HG03460 (cell line): ENCODE data around the gene KCNJ10.
"Not testable (repeated sequence)": the region's sequence is repeated elsewhere in the genome, so short reads cannot be mapped to it uniquely, and the experiment has no call there.

Experiments used
- ATAC-seq: cut with Tn5 transposase; IDR thresholded peaks from one replicate; pipeline ENCODE4 v1.9.1; 2021; ENCODE audit not compliant: unreplicated experiment

The KCNJ10 gene

DNA sequence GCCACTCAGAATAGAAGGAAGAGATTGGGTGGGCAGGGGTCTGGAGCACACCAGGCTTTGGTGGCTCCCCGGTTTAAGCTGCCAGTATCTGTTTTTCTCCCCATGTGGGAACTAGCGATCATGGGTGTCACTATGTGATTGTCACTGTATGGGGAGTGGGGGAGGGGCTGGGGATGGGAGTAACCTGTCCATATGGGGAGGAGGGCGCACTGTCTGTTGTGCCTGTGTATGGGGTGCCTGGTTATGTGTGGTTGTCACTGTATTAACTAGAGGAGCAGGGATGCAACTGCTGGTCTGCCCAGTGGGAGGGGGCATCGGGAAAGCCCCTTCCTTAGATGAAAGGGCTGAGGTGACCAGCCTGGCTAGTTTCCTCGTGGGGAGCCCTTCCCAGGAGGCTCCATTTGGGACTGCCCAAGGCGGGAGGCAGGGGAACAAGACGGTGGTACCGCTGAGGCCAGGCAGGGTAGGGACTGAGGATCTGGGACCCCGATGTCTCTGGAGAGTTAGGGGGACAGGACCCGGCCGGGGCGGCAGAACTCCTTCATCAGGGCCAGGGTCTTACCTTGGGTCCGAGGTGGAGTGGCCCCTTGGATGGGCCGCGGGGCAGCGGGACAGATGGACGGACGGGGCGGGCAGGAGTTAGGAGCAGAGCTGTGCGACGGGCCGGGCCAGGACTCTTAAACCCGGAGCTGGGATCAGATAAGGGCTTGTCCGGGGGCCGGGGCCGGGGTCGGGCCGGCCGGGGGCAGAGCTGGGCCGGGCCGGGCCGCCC, at the start of gene KCNJ10:
Gene KCNJ10 (minus strand): TSS at position 701 of the 772 bp plus-strand sequence. CDS start 27,628 bp downstream, outside the sequence.
- ATAC-seq: no peak

DNA sequence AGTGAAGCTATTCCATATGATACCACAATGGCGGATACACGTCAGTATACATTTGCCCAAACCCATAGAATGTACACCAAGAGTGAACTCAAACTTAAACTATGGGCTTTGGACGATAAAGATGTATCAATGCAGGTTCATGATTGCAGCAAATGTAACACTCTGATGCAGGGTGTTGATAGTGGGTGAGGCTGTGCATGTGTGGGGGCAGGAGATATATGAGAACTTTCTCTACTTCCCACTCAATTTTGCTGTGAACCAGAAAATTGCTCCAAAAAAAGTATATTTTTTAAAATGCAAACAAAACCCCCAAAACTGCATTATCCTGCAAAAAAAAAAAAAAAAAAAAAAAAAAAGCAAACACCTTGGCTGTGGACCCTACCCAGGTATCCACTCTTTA, 49.0 kb upstream of the KCNJ10 start:
- no peak for ATAC-seq

- ATAC-seq: no peak
These were observed 47.8 kb upstream of the KCNJ10 start for GRCh38 chr1:160117709-160118183.

DNA sequence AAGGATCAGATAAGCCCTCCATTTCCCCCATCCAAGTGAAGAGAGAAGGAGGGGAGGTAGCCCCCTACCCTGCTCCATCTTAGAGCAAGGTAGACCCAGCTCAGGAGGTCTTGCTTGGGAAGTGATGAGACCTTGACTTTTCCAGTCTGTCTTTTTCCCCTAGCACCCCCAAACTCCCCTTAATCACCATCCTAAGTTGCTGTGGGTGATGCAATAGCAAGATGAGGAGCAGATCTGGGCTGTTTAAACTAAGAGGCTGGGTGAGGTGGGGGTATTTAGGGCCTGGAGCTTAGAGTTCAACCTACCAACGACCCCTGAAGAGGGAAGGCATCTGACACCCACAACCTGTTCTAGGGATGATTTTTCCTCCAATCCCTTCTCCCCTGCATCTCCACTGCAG, 47.3 kb upstream of the KCNJ10 start:
- ATAC-seq: no peak

- ATAC-seq: no peak
These were observed 46.6 kb upstream of the KCNJ10 start for GRCh38 chr1:160116283-160117147.

DNA sequence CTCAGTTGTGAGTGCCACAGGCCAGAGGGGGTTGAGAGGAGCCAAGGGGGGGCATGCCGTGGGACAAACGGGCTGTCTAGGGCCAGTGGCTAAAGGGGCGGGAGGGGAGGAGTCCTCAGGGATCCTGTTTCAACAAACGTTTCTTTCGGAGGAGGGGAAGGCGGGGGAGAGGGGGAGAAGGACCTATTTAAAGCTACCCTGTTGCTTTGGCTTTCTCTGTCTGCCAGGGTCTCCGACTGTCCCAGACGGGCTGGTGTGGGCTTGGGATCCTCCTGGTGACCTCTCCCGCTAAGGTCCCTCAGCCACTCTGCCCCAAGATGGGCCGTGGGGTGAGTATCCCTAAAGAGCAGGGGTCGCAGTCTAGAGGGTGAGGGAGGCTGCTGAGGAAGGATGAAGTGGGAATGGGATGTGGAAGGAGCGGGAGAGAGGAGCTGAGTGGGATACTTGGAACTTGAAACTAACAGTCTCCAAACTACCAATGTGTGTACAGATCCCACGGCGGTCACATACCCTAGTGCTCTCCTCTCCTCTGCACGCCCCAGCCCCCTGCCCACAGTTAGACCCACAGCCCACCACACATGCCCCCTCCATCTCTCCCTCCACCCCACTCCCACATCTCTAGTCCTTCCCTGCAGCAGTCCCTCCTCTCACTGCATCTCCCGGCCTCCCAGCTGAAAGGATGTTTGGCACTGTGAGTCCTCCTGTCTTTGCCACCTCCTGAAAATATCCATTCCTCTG, 45.8 kb upstream of the KCNJ10 start, which contains the start of gene ATP1A2:
Gene ATP1A2 (plus strand): TSS at position 215 of the 738 bp plus-strand sequence. CDS start 103 bp downstream, at position 318.
- no peak for ATAC-seq

DNA sequence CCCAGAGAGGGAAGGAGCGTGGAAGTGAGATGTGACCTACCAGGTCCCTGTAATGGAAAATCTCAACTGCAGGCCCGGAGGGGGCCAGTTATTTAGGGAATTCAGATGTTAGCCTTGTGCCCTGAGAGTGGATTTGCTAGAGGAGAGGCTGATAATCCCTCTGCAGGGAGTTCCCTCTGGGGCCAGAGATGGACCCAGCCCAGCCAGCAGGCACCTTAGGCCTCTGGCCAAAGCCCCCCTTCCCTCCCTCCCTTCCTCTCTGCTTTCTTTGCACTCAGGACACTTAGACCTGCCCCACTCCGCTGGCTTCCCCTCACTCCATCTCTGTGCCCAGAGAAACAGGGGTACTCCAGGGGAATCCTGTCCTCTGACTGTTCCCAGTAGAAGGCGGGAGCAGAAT, 44.1 kb upstream of the KCNJ10 start:
- ATAC-seq: no peak

DNA sequence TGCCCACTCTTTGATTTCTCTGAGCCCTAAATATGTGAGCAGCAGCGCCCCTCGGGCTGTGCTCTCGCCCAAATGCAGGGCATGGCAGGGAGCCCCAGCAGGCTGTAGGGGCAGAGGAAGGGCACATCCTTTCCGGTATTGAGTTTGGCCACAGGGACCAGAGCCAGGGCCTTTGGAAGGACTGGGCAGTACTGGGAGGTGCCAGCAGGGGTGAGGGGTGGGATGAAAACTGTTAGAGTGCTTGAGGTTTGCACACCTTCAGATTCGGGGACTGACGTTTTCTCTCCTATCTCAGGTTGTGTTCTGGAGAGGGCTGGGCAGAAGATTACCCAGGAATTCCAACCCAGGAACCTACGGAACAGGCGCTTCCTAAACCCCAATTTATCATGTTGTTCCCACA, 43.4 kb upstream of the KCNJ10 start:
- ATAC-seq: no peak

- no peak for ATAC-seq
These were observed 42.4 kb upstream of the KCNJ10 start for GRCh38 chr1:160112357-160112756.

DNA sequence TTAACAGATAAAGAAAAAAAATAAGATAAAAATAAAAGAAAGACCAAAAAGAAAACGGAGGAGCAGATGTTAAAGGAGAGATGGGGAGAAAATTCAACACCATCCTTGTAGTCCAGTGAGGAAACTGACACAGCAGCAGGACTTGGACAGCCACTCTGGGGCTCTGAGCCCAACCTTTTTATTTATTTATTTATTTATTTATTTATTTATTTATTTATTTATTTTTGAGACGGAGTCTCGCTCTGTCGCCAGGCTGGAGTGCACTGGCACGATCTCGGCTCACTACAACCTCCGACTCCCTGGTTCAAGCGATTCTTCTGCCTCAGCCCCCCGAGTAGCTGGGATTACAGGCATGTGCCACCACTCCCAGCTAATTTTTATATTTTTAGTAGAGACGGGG, 41.5 kb upstream of the KCNJ10 start:
- ATAC-seq: not testable (repeated sequence)

DNA sequence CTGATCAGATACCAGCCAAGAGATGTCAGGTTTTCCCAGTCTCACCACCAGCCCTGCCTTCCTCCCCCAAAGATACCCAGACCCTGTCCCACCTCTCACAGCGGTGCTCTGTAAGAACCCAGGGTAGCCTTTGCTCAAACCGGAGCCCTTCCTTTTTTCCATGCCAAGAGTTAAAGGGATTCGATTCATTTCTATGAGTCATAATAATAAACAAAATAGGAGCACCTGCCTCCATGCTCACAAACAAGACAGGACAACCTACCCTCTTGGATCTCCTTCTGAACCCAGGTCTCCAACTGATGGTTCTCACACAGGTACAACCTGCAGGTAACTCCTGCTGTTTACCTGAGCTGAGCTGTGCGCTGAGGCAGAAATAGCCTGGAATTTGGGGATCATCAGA, 39.7 kb upstream of the KCNJ10 start:
- no peak for ATAC-seq

DNA sequence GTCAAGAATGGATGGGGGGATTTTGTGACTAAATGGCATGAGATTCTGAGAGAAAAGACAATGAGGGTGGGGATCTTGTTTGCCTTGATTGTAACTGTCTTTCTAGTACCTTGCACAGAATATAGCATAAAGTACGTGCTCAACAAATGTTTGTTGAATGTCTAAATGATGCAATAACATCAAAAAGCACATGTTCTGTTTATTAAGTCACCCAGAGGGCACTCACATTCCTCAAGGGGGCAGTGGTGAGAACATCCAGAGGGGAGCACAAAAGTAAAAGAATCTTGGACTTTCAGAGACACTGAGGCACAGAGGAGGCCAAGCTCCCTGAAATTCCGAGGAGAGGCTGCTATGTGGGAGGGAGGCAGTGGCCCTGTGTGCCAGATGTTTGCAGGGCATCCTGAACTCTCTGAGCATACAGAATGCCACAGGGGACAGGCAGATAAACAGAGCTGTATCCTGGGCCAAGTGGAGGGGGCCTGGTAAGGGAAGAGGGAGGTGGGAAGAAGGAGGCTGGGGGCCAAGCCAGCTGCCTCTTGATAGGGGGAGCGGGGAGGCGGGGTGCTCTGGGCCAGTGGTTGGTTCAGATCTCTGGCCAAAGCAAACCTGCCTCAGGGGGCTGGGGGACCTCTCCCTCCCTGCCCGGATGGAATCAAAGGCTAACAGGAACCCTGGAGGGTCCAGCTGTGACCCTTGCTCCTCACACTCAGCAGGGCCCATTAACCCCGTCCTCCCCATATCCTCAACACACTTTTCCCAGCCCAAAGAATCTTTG, 39.1 kb upstream of the KCNJ10 start:
- ATAC-seq: no peak

DNA sequence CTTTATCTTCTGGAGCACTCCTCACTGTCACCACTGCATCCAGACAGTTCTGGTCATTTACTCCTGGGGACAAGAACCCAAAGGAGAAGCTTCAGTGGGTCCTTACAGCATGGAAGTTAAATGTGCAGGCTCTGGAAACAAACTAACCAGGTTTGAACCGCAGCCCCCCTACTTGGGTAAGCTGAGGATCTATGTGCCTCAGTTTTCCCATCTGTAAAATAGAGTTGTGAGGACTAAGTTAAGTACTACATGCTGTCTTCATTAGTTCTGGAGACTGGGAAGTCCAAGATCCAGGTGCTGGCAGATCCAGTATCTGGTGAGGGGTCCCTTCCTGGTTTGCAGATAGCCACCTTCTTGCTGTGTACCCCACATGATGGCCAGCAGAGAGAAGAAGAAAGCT, 37.6 kb upstream of the KCNJ10 start:
- ATAC-seq: no peak

DNA sequence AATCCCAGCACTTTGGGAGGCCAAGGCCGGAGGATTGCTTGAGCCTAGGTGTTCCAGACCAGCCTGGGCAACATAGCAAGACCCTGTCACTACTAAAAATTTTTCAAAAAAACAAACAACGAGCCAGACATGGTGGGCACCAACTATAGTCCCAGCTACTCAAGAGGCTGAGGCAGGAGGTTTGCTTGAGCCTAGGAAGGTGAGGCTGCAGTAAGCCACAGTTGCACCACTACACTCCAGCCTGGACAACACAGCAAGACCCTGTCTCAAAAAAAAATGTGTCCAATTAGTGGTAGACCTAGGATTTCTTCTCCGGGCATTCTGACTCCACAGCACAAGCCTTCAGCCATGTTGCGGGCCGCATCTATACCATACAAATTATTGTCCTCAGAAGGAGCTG, 35.2 kb upstream of the KCNJ10 start:
- ATAC-seq: no peak

- ATAC-seq: no peak
These were observed 34.5 kb upstream of the KCNJ10 start for GRCh38 chr1:160104486-160104885.

GRCh38 chr1:160103658-160104408, 33.9 kb upstream of the KCNJ10 start:
- ATAC-seq: no peak

DNA sequence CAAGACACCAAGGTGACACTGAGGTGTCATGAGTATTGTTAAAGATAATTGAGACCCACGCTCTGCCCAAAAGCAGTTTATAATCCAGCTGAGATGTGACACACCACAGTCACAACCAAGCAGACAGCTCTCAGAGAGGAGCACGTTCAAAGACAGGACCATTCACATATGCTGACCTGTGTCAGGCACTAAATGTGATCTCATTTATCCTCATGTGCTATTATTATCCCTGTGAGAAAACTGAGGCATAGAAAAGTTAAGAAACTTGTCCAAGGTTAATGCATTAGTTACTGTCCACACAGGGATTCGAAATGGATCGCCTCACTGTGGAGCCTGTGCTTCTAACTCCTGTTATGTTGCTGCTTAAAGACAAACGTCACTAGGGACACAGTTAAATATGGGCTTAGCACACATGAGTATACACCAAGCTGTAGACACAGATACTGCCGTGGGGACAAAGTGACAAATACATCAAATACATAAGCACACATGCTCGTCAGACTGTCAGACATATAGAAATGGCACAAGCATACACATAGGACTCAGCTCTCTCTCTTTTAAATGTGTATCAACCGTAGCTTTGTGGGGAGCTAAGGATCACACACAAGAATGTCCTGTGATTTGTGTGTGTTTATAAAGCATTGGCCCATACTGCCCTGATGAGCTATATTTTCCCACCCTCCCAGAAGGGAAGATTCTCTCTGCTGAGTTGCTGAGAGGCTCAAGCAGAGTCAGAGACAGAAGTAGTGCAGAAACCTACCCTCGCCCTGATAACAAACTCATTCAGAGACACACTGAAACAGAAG, 32.0 kb upstream of the KCNJ10 start:
- no peak for ATAC-seq

DNA sequence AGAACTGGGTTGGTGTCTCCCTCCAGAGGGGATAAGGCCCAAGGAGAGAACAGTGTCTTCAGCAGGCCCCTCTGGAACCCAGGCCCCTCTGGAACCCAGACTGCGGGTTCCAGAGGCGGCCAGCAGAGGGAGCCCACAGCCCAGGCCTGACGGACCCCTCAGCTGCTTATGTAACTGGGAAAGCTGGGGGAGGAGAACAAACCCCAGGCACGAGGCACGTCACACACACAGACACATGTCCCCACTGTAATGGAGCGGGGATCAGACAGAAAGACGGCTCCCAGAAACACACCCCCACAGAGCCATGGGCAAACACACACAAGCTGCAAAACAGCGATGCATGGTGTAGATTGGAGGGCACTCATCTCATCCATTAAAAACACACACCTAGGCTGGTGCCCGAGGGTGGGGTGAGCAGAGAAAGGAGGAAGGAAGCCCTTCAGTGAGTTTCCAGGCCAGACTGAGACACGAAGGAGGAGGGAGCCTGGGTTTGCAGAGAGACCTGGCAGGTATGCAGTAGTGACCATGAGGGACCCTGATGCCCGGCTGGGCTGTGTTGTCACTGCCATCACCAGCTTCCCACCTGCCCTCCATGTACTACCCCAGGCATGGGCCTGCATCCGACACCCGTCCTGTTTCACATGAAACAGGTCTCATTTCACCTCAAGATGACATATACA, 31.2 kb upstream of the KCNJ10 start:
- ATAC-seq: no peak
